CD14-positive monocyte (primary cell): ENCODE results near the gene MRE11. TPM values are rescaled to one million over a fixed set of nuclear protein-coding genes. Genes with fewer than 3 reads are reported as not detected.

ENCODE experiments used
- DNase-seq, 3 donors: peaks; one replicate each; pipeline ENCODE4 v3.0.0-alpha.2; 2011 to 2022
- H2AFZ ChIP-seq: 2 replicates; pipeline ENCODE4 v1.6.0; 2012; ENCODE audit warnings: mild to moderate bottlenecking, low read depth, low read length, inconsistent platforms; ENCODE audit not compliant: insufficient read depth, poor library complexity, severe bottlenecking
- H3K27ac ChIP-seq, 2 donors: 1 replicate in 1 of 2; 2 replicates in 1 of 2; pipeline ENCODE4 v1.5.1; 2012 to 2013; ENCODE audit warnings: low read length in 2 of 2, control low read depth in 1 of 2, inconsistent platforms in 1 of 2, low read depth in 1 of 2, mild to moderate bottlenecking in 1 of 2
- H3K27me3 ChIP-seq, 2 donors: one replicate each; pipeline versions ENCODE4 v1.6.0 to v1.6.1; 2011 to 2013; ENCODE audit warnings: low read length in 2 of 2; ENCODE audit not compliant: control insufficient read depth in 2 of 2, insufficient read depth in 2 of 2
- H3K36me3 ChIP-seq, 2 donors: replicated peaks in 1 of 2; 1 replicate in 1 of 2; 2 replicates in 1 of 2; pipeline versions ENCODE4 v1.5.1 to v1.6.1; 2012 to 2013; ENCODE audit warnings: low read length in 2 of 2, control low read depth in 1 of 2, inconsistent platforms in 1 of 2, mild to moderate bottlenecking in 1 of 2; ENCODE audit not compliant: insufficient read depth in 2 of 2, control insufficient read depth in 1 of 2
- H3K4me1 ChIP-seq, 2 donors: 1 replicate in 1 of 2; 2 replicates in 1 of 2; pipeline versions ENCODE4 v1.5.1 to v1.6.1; 2012 to 2013; ENCODE audit warnings: low read length in 2 of 2, control low read depth in 1 of 2, inconsistent platforms in 1 of 2, mild to moderate bottlenecking in 1 of 2, moderate library complexity in 1 of 2; ENCODE audit not compliant: insufficient read depth in 2 of 2, control insufficient read depth in 1 of 2
- H3K4me2 ChIP-seq: replicated peaks from 2 replicates; pipeline ENCODE3; 2012; ENCODE audit warnings: low read length, moderate library complexity, mild to moderate bottlenecking; ENCODE audit not compliant: poor library complexity, severe bottlenecking; ENCODE audit errors: extremely low read depth
- H3K4me3 ChIP-seq, 3 experiments: fragments of 200-600 bp in 1 of 3; sonication (generic) in 1 of 3; replicated peaks in 1 of 3; 1 replicate in 2 of 3; 2 replicates in 1 of 3; pipeline ENCODE4 v1.5.1; 2011 to 2013; ENCODE audit warnings: low read length in 3 of 3, mild to moderate bottlenecking in 3 of 3, control low read depth in 2 of 3, low read depth in 2 of 3, inconsistent platforms in 1 of 3, moderate library complexity in 1 of 3
- H3K79me2 ChIP-seq: 2 replicates; pipeline ENCODE4 v1.6.0; 2012; ENCODE audit warnings: mild to moderate bottlenecking, control low read depth, inconsistent platforms, low read length, moderate library complexity; ENCODE audit not compliant: insufficient read depth
- H3K9ac ChIP-seq: 2 replicates; pipeline ENCODE4 v1.6.0; 2017; ENCODE audit warnings: low read length, mild to moderate bottlenecking; ENCODE audit not compliant: insufficient read depth, poor library complexity, severe bottlenecking
- H3K9me3 ChIP-seq, 2 donors: replicated peaks in 1 of 2; 1 replicate in 1 of 2; 2 replicates in 1 of 2; pipeline versions ENCODE4 v1.5.1 to v1.6.1; 2012 to 2013; ENCODE audit warnings: low read length in 2 of 2, control low read depth in 1 of 2; ENCODE audit not compliant: control insufficient read depth in 1 of 2, insufficient read depth in 1 of 2
- H4K20me1 ChIP-seq: 2 replicates; pipeline ENCODE4 v1.6.0; 2012; ENCODE audit warnings: mild to moderate bottlenecking, low read length, control low read depth, moderate library complexity; ENCODE audit not compliant: insufficient read depth
- H3K27ac Mint-ChIP-seq, 7 donors: one replicate each; pipeline ENCODE4 v1.8.0; 2020; ENCODE audit warnings: mild to moderate bottlenecking in 7 of 7, mixed read lengths in 7 of 7, moderate library complexity in 6 of 7, inconsistent platforms in 2 of 7
- H3K27me3 Mint-ChIP-seq, 3 donors: one replicate each; pipeline ENCODE4 v1.8.0; 2021 to 2022; ENCODE audit warnings: low read depth in 3 of 3, mild to moderate bottlenecking in 3 of 3, mixed read lengths in 3 of 3, moderate library complexity in 3 of 3, inconsistent platforms in 1 of 3
- H3K36me3 Mint-ChIP-seq, 2 donors: one replicate each; pipeline ENCODE4 v1.8.0; 2020; ENCODE audit warnings: mixed read lengths in 2 of 2, inconsistent platforms in 1 of 2, mild to moderate bottlenecking in 1 of 2
- H3K4me1 Mint-ChIP-seq: one replicate; pipeline ENCODE4 v1.8.0; 2020; ENCODE audit warnings: mild to moderate bottlenecking, mixed read lengths
- H3K4me3 Mint-ChIP-seq, 2 donors: one replicate each; pipeline ENCODE4 v1.8.0; 2020; ENCODE audit warnings: mild to moderate bottlenecking in 2 of 2, mixed read lengths in 2 of 2, moderate library complexity in 1 of 2
- H3K9me3 Mint-ChIP-seq, 7 donors: one replicate each; pipeline ENCODE4 v1.8.0; 2020 to 2022; ENCODE audit warnings: mixed read lengths in 7 of 7, mild to moderate bottlenecking in 6 of 7, moderate library complexity in 6 of 7, inconsistent platforms in 2 of 7
- WGBS: methylation state at CpG from one replicate; pipeline ENCODE4 v1.1.5; 2013; ENCODE audit warnings: missing lambda C conversion rate; ENCODE audit not compliant: insufficient coverage; 5-methylcytosine and 5-hydroxymethylcytosine counted together
- intact Hi-C, 2 donors: fragments of 100-400 bp; cut with micrococcal nuclease; formaldehyde crosslinking; loops; one replicate each; pipeline versions ENCODE4 v1.15.0 to v1.15.1; 2023
- polyA plus RNA-seq, 3 donors: library from polyadenylated mRNA; depleted of rRNA in 1 of 3; unstranded in 2 of 3; stranded (reverse) in 1 of 3; fragments of 300-500 nt in 2 of 3; fragments of >200 nt in 1 of 3; fragmentation: Illumina TruSeq in 2 of 3; gene quantifications; 1 replicate in 2 of 3; 2 replicates in 1 of 3; pipeline ENCODE4 v1.2.3, GENCODE V29; 2012 to 2021
- TF ChIP-seq, protein P1 (sequence below): fragments of 200-600 bp; IDR thresholded peaks from one replicate; pipeline ENCODE4 v1.8.0; 2022; ENCODE audit warnings: antibody characterized with exemption, mild to moderate bottlenecking

Gene MRE11
- polyA plus RNA-seq, 3 donors: 7.8 to 12.1 (median 10.5) TPM

- DNase-seq: no peak
- TF ChIP-seq, protein P1, sequence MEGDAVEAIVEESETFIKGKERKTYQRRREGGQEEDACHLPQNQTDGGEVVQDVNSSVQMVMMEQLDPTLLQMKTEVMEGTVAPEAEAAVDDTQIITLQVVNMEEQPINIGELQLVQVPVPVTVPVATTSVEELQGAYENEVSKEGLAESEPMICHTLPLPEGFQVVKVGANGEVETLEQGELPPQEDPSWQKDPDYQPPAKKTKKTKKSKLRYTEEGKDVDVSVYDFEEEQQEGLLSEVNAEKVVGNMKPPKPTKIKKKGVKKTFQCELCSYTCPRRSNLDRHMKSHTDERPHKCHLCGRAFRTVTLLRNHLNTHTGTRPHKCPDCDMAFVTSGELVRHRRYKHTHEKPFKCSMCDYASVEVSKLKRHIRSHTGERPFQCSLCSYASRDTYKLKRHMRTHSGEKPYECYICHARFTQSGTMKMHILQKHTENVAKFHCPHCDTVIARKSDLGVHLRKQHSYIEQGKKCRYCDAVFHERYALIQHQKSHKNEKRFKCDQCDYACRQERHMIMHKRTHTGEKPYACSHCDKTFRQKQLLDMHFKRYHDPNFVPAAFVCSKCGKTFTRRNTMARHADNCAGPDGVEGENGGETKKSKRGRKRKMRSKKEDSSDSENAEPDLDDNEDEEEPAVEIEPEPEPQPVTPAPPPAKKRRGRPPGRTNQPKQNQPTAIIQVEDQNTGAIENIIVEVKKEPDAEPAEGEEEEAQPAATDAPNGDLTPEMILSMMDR: no peak
- H3K36me3 Mint-ChIP-seq: peaks cover 78 to 85% of the 10 kb centered on the region in 2 donors
Observed at GRCh38 chr11:94424662-94425061, 69.0 kb downstream of the MRE11 start.

GRCh38 chr11:94424011-94424410, 69.6 kb downstream of the MRE11 start:
- H2AFZ ChIP-seq: no peak overlapping the region
- no peak for DNase-seq
- H3K4me3 ChIP-seq: no peak overlapping the region
- H3K36me3 Mint-ChIP-seq: peaks cover 78 to 85% of the 10 kb centered on the region in 2 donors
- no peaks in the 10 kb centered on the region for H4K20me1 ChIP-seq
- 90% methylated on average over 1 of the region's 2 CpGs for whole genome bisulfite sequencing
- no peaks in the 10 kb centered on the region for H3K4me1 ChIP-seq
- H3K27me3 Mint-ChIP-seq: no peaks in the 10 kb centered on the region
- peaks cover 0 to 7% (median 0%) of the 10 kb centered on the region in 7 donors for H3K9me3 Mint-ChIP-seq
- H3K4me1 Mint-ChIP-seq: no peaks in the 10 kb centered on the region
- H3K9me3 ChIP-seq: no peaks in the 10 kb centered on the region
- H3K27ac Mint-ChIP-seq: no peak overlapping the region
- intact Hi-C loops: no loop called here
- no peak overlapping the region for H3K9ac ChIP-seq
- H3K79me2 ChIP-seq: no peaks in the 10 kb centered on the region
- H3K27me3 ChIP-seq: no peaks in the 10 kb centered on the region
- H3K27ac ChIP-seq: no peak overlapping the region
- no peak overlapping the region for H3K4me3 Mint-ChIP-seq
- H3K36me3 ChIP-seq: peaks cover 34 to 88% of the 10 kb centered on the region in 2 donors
- TF ChIP-seq, protein P1: no peak
- H3K4me2 ChIP-seq: no peak overlapping the region

More at GRCh38 chr11:94424662-94425061, 69.0 kb downstream of the MRE11 start:
- Histone ChIP-seq H3K27me3 (no peaks in the 10 kb centered on the region), H2AFZ (no peak overlapping the region), H3K9ac (no peak overlapping the region), H3K4me1 (no peaks in the 10 kb centered on the region), H4K20me1 (no peaks in the 10 kb centered on the region), H3K4me3 (no peak overlapping the region), H3K27ac (no peak overlapping the region), H3K36me3 (peaks cover 41 to 87% of the 10 kb centered on the region in 2 donors), H3K9me3 (no peaks in the 10 kb centered on the region), H3K4me2 (no peak overlapping the region), H3K79me2 (no peaks in the 10 kb centered on the region)
- intact Hi-C loops: no loop called here
- H3K9me3 Mint-ChIP-seq: peaks cover 0 to 7% (median 0%) of the 10 kb centered on the region in 7 donors
- H3K4me1 Mint-ChIP-seq: no peaks in the 10 kb centered on the region
- no CpG with 5 or more reads among the region's 2 CpGs for WGBS
- no peak overlapping the region for H3K4me3 Mint-ChIP-seq
- H3K27ac Mint-ChIP-seq: no peak overlapping the region
- no peaks in the 10 kb centered on the region for H3K27me3 Mint-ChIP-seq
